LHCN-M2 (cell line): Measurements from ENCODE around the gene NT5C. TPM values are rescaled to one million over a fixed set of nuclear protein-coding genes. Genes with fewer than 3 reads are reported as not detected.
"Not testable (repeated sequence)": the region's sequence is repeated elsewhere in the genome, so short reads cannot be mapped to it uniquely, and the experiment has no call there.

ENCODE experiments used
- DNase-seq: peaks from one replicate; pipeline ENCODE4 v3.0.0-alpha.2; 2012; ENCODE audit warnings: low read depth
- polyA plus RNA-seq: library from polyadenylated mRNA; unstranded; fragments of >200 nt; gene quantifications from one replicate; pipeline ENCODE4 v1.2.1, GENCODE V29; 2012; ENCODE audit warnings: missing spikeins
- total RNA-seq: library from RNA; depleted of rRNA; stranded (reverse); fragments of >200 nt; gene quantifications from 2 replicates; pipeline ENCODE4 v1.2.3, GENCODE V29; 2014; rRNA removed

Gene NT5C
- 108 TPM in 2 replicates for total RNA-seq
- 75.8 TPM for polyA plus RNA-seq

DNA sequence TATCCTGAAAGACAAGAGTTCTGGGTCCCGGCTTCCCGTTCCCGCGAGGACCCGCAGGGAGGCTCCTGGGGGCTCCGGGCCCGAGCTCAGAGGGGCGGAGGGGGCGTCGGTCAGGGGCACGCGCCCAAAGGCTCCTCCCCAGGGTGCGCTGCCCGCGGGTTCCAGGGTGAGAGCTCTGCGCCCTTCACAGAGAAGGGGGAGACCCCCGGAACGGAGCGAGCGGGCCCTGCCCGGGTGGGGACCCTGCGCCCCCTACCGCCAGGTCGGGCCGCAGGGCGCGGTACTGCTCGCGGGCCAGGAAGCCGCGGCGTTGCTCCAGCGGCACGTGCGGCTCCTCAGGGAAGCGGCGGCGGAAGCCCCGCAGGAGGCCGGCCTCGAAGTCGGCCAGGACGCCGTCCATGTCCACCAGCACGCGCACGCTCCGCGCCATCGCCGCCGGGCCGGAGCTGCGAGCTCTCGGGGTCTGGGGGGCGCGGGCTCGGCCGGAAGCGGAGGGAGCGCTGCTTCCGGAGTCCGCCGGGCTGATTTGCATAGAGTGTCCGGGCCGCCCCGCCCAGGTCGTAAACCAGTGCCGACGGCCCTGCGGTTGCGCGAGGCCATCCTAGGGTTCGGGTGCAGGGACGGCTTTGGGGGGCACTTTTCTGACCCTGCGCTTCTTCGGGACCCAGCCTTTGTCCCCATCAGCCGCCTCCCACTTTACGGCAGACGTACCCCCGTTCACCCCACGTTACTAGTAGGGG lies at the start of gene NT5C:
Gene NT5C (minus strand): TSS at position 465 of the 740 bp plus-strand sequence. CDS start 35 bp downstream, at position 430.
- DNase-seq, result peak; percentile 78

- no peak for DNase-seq
Measured at GRCh38 chr17:75181110-75181509, 49.6 kb upstream of the NT5C start.

GRCh38 chr17:75178453-75178852 lies 46.9 kb upstream of the NT5C start:
- no peak for DNase-seq

DNA sequence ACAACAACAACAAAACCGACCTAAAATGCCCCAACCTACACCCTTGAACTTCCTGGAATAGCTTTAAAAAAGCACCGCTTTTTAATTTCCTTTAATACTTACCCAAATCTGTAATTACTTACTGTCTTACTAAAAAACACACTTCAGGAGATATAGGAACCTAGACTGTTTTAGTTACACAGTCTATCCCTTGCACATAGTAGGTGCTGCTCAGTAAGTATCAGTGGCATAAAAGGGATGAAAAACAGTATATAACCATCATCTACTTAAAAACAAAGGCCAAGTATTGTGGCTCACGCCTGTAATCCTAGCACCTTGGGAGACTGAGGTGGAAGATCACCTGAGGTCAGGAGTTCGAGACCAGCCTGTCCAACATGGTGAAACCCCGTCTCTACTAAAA lies 45.1 kb upstream of the NT5C start:
- no peak for DNase-seq

- DNase-seq, result no peak
Measured at GRCh38 chr17:75174996-75175395, 43.5 kb upstream of the NT5C start.

DNA sequence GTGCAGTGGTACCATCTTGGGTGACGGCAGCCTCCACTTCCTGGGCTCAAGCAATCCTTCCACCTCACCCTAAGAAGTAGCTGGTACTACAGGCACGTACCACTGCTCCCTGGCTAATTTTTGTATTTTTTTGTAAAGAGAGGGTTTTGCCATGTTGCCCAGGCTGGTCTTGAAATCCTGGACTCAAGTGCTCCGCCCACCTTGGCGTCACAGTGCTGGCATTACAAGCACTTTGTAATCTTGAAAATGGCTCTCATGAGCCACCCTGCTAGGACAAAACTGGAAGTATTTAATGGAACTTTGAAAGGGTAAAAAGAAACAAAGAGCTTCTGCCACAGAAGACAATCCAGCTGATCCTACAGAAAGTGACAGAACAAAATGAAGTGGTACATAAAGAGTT lies 42.0 kb upstream of the NT5C start:
- no peak for DNase-seq

GRCh38 chr17:75168998-75169397 lies 37.5 kb upstream of the NT5C start:
- no peak for DNase-seq

GRCh38 chr17:75164606-75165005 lies 33.1 kb upstream of the NT5C start:
- not testable (repeated sequence) for DNase-seq

GRCh38 chr17:75163074-75163473 lies 31.5 kb upstream of the NT5C start:
- DNase-seq, result no peak

GRCh38 chr17:75160211-75160610 lies 28.7 kb upstream of the NT5C start:
- DNase-seq, result no peak

DNA sequence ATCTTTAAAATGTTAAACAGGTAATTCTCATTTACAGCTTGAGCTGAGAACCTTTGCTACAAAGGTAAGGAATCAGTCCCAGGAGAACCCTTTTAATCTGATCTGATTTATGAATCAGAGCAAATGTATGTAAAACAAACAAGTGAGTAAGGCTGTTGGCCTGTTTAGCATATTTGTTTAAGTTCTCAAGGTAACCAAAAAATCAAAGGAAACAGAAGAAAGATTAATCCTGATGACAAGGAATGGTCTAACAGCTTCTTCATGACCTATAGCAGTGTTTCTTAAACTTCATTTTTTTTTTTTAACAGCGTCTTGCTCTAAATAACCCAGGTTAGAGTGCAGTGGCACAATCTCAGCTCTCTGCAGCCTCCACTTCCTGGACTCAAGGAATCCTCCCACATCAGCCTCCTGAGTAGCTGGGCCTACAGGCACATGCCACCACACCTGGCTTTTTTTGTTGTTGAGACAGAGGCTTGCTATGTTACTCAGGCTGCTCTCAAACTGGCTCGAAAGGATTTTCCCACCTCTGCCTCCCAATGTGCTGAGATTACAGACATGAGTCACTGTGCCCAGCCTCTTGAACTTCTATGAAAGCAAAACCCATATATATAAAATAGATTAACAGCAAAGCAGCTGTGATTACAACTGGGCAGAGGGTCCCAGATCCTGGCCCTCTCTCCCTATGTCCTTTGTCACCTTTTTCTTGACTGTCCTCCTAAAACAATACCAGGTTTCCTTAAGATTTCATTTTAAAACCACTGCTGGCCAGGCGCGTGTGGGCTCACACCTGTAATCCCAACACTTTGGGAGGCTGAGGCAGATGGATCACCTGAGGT lies 27.9 kb upstream of the NT5C start:
- peak; percentile 13 for DNase-seq

DNA sequence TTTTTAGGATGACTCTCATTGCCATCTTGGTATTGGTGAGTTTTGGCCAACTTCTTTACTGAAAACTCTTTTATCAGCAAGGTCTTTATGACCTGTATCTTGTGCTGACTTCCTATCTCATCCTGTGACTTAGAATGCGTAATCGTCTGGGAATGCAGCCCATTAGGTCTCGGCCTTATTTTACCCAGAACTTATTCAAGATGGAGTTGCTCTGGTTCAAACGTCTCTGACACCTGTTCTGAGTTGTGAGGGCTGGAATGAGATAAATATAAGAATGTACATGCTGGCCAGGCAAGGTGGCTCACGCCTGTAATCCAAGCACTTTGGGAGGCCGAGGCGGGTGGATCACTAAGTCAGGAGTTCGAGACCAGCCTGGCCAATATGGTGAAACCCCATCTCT lies 26.9 kb upstream of the NT5C start:
- DNase-seq, result not testable (repeated sequence)

GRCh38 chr17:75155191-75155601 lies 23.7 kb upstream of the NT5C start:
- DNase-seq, result peak; percentile 89

GRCh38 chr17:75154195-75155106 lies 22.9 kb upstream of the NT5C start, which contains the start of gene JPT1:
Gene JPT1 (minus strand): TSS chr17:75154512. CDS start chr17:75154397, 115 bp downstream.
- peak; percentile 99 for DNase-seq

- DNase-seq, result peak; percentile 34
Measured at GRCh38 chr17:75153780-75154194, 22.2 kb upstream of the NT5C start.

- peak; percentile 31 for DNase-seq
Measured at GRCh38 chr17:75152922-75153779, 21.6 kb upstream of the NT5C start.

DNA sequence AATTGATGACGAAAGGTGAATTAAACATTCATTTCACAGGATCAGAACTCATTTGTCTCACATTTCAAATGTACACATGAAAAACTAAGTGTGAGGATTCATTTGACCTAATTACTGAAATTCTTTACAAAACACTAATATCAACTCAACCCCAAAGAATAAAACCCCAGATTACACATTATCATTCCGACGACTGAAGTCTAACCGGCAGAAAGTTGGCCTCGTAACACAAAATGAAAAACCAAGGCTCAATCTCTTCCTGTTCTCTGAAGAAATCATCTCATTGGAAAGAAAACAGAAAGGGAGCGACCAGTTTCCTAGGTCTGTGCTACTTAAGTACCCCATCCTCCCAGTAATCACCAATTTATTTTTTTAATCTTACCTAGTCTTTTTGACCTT lies 21.0 kb upstream of the NT5C start:
- DNase-seq, result no peak

GRCh38 chr17:75151930-75152329 lies 20.4 kb upstream of the NT5C start:
- no peak for DNase-seq

GRCh38 chr17:75147878-75148546 lies 16.5 kb upstream of the NT5C start:
- DNase-seq, result no peak

DNA sequence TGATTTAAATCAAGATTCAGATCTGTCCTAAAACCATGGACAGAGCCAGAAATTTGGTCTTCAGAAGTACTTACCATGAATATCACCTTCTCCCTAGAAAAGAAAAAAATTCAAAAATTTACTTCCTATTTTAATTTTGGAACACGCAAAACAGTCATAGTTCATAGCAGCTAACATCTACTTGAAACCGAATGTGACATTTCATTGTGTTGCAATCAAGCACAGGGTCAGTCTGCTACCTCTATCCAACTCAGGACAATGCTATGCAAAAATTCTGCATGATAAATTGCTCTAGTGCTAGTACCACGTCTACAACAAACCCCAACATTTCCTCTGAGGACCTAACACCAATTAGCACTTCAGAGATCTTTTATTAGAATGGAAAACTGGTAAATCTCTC lies 15.1 kb upstream of the NT5C start:
- DNase-seq, result no peak
